HAP-1 (cell line): Measurements from ENCODE around the gene IFNL2.
A peak's percentile ranks its signal among the peaks of the same experiment; 100 is the strongest.
"Not testable (repeated sequence)": the region's sequence is repeated elsewhere in the genome, so short reads cannot be mapped to it uniquely, and the experiment has no call there.

Source experiments
- DNase-seq, 2 experiments: peaks; one replicate each; pipeline ENCODE4 v3.0.0-alpha.2; 2016 to 2020; ENCODE audit warnings: low spot score in 2 of 2
- H3K27me3 ChIP-seq: fragments of 250-450 bp; sonication (Bioruptor Pico); 2 replicates; pipeline ENCODE4 v1.5.1; 2020; ENCODE audit warnings: low read depth, mild to moderate bottlenecking, moderate library complexity
- H3K36me3 ChIP-seq: fragments of 250-450 bp; sonication (Bioruptor Pico); replicated peaks from 2 replicates; pipeline ENCODE4 v1.5.1; 2020; ENCODE audit warnings: mild to moderate bottlenecking
- H3K4me1 ChIP-seq: fragments of 250-450 bp; sonication (Bioruptor Pico); 2 replicates; pipeline ENCODE4 v1.5.1; 2020; ENCODE audit warnings: mild to moderate bottlenecking
- H3K4me3 ChIP-seq: fragments of 250-450 bp; sonication (Bioruptor Pico); 2 replicates; pipeline ENCODE4 v1.5.1; 2020; ENCODE audit warnings: mild to moderate bottlenecking, moderate library complexity
- H3K9me3 ChIP-seq: fragments of 250-450 bp; sonication (Bioruptor Pico); 2 replicates; pipeline ENCODE4 v1.5.1; 2020; ENCODE audit warnings: mild to moderate bottlenecking, moderate library complexity
- in situ Hi-C: fragments of 300-500 bp; cut with MboI; formaldehyde crosslinking; loops from 3 replicates; pipeline ENCODE4 v1.14.3; 2020; ENCODE audit warnings: low sequenced_read_pairs, inconsistent platforms, mixed read lengths

IFNL2 gene

DNA sequence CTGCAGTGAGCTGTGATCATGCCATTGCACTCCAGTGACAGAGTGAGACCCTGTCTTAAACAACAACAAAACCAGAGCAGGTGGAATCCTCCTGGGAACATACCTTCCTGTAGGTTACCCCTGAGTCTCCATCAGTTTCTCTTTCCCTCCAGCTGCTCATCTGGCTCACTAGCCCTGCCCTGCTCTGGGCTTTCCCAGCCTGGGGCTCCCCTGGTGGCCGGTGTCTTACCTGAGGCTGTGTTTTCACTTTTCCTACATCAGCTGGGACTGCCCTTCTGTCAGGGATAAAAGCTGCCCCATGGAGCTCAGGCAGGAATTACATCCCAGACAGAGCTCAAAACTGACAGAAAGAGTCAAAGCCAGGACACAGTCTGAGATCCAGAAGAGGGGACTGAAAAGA is at the start of gene IFNL2:
TSS of gene IFNL2 (plus strand) at position 312 of the 400 bp plus-strand sequence. CDS start 173 bp downstream, outside the sequence.
- H3K4me3 ChIP-seq, DNase-seq, H3K4me1 ChIP-seq, in situ Hi-C loops, H3K36me3 ChIP-seq, H3K27me3 ChIP-seq, H3K9me3 ChIP-seq: not testable (repeated sequence)

DNA sequence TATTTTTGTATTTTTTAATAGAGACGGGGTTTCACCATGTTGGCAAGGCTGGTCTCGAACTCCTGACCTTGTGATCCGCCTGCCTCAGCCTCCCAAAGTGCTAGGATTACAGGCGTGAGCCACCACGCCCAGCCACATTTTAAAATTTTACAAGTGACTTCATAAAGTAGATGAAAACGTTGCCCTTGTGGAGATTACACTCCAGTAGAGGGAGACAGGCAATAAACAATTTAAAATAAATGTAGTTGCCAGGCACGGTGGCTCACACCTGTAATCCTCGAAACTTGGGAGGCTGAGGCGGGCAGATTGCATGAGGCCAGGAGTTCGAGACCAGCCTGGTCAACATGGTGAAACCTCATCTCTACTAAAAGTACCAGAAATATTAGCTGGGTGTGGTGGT is 49.1 kb upstream of the IFNL2 start:
- H3K27me3 ChIP-seq, DNase-seq, H3K4me3 ChIP-seq, in situ Hi-C loops, H3K36me3 ChIP-seq, H3K9me3 ChIP-seq, H3K4me1 ChIP-seq: not testable (repeated sequence)

DNA sequence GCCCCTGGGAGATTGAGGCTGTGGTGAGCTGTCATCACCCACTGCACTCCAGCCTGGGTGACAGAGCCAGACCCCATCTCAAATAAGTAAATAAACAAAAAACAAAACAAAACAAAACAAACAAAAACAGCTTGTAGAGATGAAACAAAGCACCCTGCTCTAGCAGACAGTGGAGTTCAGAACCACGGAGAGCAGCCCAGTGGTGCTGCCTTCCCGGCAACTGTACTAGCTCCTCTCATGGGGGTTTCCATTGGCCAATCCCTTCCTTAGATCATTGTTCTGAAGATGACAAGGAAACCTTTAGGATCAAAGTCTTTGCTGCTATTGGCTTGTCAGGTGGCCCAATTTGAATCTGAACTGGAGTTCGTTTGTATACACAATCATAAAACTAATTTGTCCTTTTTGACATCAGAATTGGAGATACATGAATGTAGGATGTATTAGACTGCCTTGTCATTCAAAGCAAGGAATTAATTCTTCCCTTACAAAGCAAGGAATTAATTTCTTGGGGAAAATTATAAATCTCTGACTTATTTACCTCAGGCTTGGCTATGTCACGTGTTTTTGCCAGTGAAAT is 44.4 kb upstream of the IFNL2 start:
- H3K4me1 ChIP-seq: no peaks in the 10 kb centered on the region
- H3K9me3 ChIP-seq: no peaks in the 10 kb centered on the region
- DNase-seq: peak; percentile 11 to 69
- in situ Hi-C loops: no loop called here
- H3K36me3 ChIP-seq: no peaks in the 10 kb centered on the region
- H3K4me3 ChIP-seq: no peak overlapping the region
- H3K27me3 ChIP-seq: peaks cover 7% of the 10 kb centered on the region

DNA sequence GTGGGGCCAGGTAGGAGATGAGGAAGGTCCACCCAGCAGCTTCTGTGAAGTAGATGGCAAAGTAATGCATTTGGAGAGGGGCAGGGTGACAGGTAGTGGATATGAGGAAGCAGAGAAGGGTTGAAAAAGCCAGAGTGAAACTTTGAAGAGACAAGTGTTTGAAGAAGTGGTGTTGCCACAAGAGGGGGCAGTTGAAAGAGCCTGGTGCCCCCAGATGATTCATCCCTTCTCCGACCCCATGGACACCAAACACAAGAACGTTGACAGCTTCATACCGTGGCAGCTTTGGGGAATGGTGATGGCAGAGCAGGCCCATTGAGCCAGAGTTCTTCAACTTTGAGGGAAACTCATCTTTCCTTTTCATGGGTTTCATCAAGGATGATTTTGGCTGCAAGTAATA is 43.3 kb upstream of the IFNL2 start:
- H3K36me3 ChIP-seq: no peaks in the 10 kb centered on the region
- H3K4me3 ChIP-seq: no peak overlapping the region
- in situ Hi-C loops: no loop called here
- DNase-seq: no peak
- no peaks in the 10 kb centered on the region for H3K9me3 ChIP-seq
- H3K27me3 ChIP-seq: peaks cover 7% of the 10 kb centered on the region
- no peaks in the 10 kb centered on the region for H3K4me1 ChIP-seq

DNA sequence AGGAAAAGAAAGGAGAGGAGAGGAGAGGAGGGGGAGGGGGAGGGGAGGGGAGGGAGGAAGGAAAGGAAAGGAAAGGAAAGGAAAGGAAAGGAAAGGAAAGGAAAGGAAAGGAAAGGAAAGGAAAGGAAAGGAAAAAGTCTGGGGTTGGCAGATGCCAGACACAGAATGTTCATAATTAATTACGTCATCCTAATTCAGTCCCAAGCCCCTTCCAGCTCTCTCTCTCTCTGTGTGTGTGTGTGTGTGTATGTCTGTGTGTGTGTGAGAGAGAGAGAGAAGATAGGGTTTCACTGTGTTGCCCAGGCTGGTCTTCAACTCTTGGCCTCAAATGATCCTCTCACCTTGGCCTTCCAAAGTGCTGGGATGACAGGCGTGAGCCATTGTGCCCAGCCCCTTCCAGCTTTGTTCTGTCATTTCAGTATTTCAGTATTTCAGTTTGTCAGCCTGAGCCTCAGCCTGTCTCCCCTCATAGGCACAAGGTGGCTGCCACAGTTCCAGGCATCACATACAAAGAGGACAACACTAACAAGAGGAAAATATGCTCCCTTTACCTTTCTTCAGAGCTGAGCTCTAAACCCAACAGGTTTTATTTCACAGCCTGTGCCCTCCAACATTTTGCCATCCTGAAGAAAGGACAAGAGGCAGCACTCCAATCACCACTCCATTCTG is 38.0 kb upstream of the IFNL2 start:
- no peak for DNase-seq

DNA sequence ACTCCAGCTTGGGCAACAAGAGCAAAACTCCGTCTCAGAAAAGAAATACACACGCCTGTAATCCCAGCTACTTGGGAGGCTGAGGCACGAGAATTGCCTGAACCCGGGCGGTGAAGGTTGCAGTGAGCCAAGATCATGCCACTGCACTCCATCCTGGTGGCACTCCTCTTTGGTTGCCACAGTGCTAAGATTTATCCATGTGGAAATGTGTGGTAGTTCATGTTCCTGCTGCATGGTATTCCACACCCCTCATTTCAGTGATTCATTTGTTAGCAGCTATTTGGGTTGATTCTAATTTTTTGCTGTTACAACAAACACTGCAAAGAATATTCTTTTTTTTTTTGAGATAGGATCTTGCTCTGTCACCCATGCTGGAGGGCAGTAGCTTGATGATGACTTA is 35.5 kb upstream of the IFNL2 start:
- Histone ChIP-seq H3K4me1 (no peaks in the 10 kb centered on the region), H3K4me3 (no peak overlapping the region), H3K27me3 (no peaks in the 10 kb centered on the region), H3K36me3 (no peaks in the 10 kb centered on the region), H3K9me3 (no peaks in the 10 kb centered on the region)
- in situ Hi-C loops: no loop called here
- DNase-seq: no peak

More for the DNA sequence above, 38.0 kb upstream of the IFNL2 start:
- in situ Hi-C loops: no loop called here
- no peaks in the 10 kb centered on the region for H3K4me1 ChIP-seq
- no peak overlapping the region for H3K4me3 ChIP-seq
- H3K36me3 ChIP-seq: no peaks in the 10 kb centered on the region
- H3K27me3 ChIP-seq: peaks cover 2% of the 10 kb centered on the region; the same call in 1 of the 2 replicates
- H3K9me3 ChIP-seq: no peaks in the 10 kb centered on the region

DNA sequence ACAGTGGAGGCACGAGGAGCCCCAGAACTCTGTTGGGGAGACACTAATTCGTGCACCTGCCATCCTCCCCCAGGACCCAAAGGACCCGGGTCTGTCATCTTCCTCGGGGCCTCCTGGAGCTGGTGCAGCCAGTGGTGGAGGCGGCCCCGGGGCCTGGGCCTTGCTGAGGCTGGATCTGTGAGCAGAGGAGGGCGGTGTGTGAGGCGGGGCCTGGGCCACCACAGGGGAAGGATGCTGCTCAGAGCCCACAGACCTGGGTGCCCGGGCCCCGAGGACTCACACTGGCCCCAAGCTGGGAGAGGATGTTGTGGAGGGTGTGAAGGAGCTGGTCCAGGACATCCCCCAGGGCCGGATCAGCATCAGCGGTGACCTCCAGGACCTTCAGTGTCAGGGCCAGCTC is 31.7 kb upstream of the IFNL2 start:
- Histone ChIP-seq H3K36me3 (no peaks in the 10 kb centered on the region), H3K9me3 (no peaks in the 10 kb centered on the region)
- in situ Hi-C loops: no loop called here

DNA sequence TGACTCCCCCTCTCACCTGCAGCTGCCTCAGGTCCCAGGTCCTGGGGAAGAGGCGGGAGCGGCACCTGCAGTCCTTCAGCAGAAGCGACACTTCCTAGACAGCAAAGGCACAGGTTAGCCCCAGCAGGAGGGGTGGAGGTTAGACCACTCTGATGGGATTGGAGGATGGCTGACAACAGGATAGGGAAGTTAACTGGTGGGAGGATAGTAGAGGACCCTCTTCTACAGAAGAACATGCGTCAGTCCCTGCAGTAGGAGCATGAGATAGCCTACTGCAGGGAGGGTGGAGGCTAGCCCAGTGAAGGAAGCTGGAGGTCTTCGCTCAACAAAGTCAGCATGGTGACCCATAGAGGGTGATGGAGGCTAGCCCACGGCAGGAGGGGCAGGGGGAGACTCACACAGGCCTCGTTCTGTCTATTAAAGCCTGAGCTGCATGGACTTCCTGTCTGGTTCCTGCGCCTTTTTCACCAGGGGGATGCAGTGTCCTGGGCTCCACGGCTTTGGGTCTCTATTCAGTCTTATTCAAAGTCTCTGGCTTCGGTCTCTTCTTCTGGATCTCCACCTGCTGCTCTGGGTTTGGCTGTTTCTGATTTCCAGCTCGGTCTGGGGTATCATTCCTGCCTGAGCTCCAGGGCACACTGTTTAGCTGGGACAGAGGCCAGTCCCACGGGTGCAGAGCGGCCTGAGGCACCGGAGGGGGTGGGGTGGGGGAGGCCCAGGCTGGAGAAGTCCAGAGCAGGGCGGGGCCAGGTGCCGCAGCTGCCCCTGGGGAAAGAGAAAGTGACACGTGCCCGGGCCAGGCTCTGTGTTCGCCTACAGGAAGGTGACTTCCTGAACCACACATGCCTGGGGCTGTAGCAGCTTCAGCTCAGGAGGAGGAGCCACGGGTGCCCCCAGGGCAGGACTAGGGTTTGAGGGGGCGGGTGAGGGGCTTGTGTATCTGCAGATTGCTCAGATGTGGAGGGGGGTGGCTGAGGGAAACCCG is 30.7 kb upstream of the IFNL2 start:
- peak; percentile 5 to 75 for DNase-seq
- H3K4me3 ChIP-seq: no peak overlapping the region
- H3K4me1 ChIP-seq: no peaks in the 10 kb centered on the region
- H3K9me3 ChIP-seq: no peaks in the 10 kb centered on the region
- H3K27me3 ChIP-seq: no peaks in the 10 kb centered on the region
- in situ Hi-C loops: no loop called here
- H3K36me3 ChIP-seq: no peaks in the 10 kb centered on the region

More for the DNA sequence above, 31.7 kb upstream of the IFNL2 start:
- no peak for DNase-seq
- H3K27me3 ChIP-seq: no peaks in the 10 kb centered on the region
- H3K4me3 ChIP-seq: no peak overlapping the region
- no peaks in the 10 kb centered on the region for H3K4me1 ChIP-seq

DNA sequence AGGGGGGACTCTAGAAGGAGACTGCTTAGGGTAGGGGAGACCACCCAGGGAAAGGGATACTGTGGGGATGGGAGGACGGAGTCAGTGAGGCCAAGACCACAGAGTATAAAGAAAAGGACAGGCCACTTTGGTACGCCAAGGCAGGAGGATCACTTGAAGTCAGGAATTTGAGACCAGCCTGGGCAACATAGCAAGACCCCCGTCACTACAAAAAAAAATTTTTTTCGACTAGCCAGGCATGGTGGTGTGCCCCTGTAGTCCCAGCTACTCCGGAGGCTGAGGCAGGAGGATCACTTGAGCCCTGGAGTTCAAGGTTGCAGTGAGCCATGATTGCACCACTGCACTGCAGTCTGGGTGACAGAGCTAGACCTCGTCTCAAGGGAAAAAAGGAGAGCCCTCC is 30.0 kb upstream of the IFNL2 start:
- H3K36me3 ChIP-seq: no peaks in the 10 kb centered on the region
- in situ Hi-C loops: no loop called here
- no peak for DNase-seq
- no peaks in the 10 kb centered on the region for H3K9me3 ChIP-seq
- H3K27me3 ChIP-seq: no peaks in the 10 kb centered on the region
- no peaks in the 10 kb centered on the region for H3K4me1 ChIP-seq
- no peak overlapping the region for H3K4me3 ChIP-seq

DNA sequence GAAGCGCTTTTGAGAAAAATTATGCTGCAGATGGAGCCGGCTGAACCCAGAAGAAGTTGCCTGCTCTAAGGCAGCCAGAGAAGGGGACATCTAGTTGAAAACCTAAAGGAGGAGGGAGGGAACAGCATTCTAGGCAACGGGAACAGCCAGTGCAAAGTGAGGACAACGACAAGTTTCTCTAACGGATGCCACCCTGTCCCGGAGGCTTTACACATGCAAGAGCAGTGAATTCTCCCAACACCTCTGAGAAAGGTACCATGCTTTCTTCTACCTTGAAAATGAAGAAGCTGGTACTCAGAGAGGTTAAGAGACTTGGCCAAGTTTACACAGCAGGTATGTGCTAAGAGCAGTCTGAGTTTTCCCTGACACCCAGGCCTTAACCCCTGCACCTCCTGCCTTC is 29.3 kb upstream of the IFNL2 start:
- no peaks in the 10 kb centered on the region for H3K9me3 ChIP-seq
- no peaks in the 10 kb centered on the region for H3K27me3 ChIP-seq
- H3K4me3 ChIP-seq: no peak overlapping the region
- DNase-seq: no peak
- in situ Hi-C loops: no loop called here
- no peaks in the 10 kb centered on the region for H3K36me3 ChIP-seq
- no peaks in the 10 kb centered on the region for H3K4me1 ChIP-seq

DNA sequence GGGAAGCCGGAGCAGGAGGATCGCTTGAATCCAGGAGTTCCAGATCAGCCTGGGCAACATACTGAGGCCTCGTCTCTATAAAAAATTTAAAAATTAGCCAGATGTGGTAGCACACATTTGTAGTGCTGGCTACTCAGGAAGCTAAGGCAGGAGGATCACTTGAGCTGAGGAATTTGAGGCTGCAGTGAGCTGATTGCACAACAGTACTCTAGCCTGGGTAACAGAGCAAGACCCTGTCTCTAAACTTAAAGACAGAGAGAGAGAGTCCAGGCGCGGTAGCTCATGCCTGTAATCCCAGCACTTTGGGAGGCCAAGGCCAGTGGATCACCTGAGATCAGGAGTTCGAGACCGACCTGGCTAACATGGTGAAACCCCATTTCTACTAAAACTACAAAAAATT is 27.8 kb upstream of the IFNL2 start:
- Histone ChIP-seq H3K9me3 (no peaks in the 10 kb centered on the region), H3K27me3 (no peaks in the 10 kb centered on the region), H3K36me3 (no peaks in the 10 kb centered on the region), H3K4me3 (no peak overlapping the region), H3K4me1 (no peaks in the 10 kb centered on the region)
- in situ Hi-C loops: no loop called here
- no peak for DNase-seq

DNA sequence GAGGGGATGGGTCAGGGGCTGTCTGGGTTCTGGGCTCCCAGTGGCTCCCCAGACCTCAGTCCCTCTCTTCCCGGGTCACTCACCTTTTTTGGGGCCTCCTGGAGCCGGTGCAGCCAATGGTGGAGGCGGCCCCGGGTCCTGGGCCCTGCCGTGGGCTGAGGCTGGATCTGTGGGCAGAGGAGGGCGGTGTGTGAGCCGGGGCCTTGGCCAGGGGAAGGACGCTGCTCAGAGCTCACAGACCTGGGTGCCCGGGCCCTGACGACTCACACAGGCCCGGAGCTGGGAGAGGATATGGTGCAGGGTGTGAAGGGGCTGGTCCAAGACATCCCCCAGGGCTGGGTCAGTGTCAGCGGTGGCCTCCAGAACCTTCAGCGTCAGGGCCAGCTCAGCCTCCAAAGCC is 24.5 kb upstream of the IFNL2 start:
- DNase-seq, H3K4me1 ChIP-seq, H3K36me3 ChIP-seq, H3K27me3 ChIP-seq, H3K9me3 ChIP-seq, H3K4me3 ChIP-seq, in situ Hi-C loops: not testable (repeated sequence)

DNA sequence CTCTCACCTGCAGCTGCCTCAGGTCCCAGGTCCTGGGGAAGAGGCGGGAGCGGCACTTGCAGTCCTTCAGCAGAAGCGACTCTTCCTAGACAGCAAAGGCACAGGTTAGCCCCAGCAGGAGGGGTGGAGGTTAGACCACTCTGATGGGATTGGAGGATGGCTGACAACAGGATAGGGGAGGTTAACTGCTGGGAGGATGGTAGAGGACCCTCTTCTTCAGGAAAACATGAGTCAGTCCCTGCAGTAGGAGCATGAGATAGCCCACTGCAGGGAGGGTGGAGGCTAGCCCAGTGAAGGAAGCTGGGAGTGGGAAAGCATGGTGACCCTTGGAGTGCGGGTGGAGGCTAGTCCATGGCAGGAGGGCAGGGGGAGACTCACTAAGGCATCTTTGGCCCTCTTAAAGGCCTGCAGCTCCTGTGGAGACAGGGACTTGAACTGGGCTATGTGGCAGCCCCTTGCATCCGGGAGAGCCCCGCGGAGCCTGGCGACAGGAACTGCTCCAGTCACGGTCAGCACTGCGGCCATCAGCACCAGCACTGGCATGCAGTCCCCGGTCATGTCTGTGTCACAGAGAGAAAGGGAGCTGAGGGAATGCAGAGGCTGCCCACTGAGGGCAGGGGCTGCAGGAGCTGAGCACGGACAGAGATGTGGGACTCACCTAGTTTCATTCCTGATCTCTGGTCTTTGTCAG is 23.6 kb upstream of the IFNL2 start, which contains the start of gene IFNL3:
TSS of gene IFNL3 (minus strand) at position 597 of the 691 bp plus-strand sequence. CDS start at position 558, 39 bp downstream.
- H3K36me3 ChIP-seq, H3K9me3 ChIP-seq, H3K27me3 ChIP-seq, H3K4me3 ChIP-seq, in situ Hi-C loops, DNase-seq, H3K4me1 ChIP-seq: not testable (repeated sequence)
